Measurements from ENCODE around the gene AGO3. TPM values are rescaled to one million over a fixed set of nuclear protein-coding genes. Genes with fewer than 3 reads are reported as not detected.
A peak's percentile ranks its signal among the peaks of the same experiment; 100 is the strongest.

Gene AGO3
- total RNA-seq, 1 donor from 2014 or later = 27.0 TPM

- peaks cover 30% of the 10 kb centered on the region for H3K4me1 ChIP-seq (ENCODE audit: insufficient read depth, low read length)
- no peak overlapping the region for H2AFZ ChIP-seq (ENCODE audit: low read depth, low read length)
- no peaks in the 10 kb centered on the region for H3K9me3 Mint-ChIP-seq (ENCODE audit: unreplicated experiment)
- peaks cover 12% of the 10 kb centered on the region for H3K27me3 Mint-ChIP-seq (ENCODE audit: low read depth, unreplicated experiment)
- peaks cover 3% of the 10 kb centered on the region for H3K36me3 Mint-ChIP-seq (ENCODE audit: low read depth, unreplicated experiment)
- no peaks in the 10 kb centered on the region for H3K9me3 ChIP-seq (ENCODE audit: insufficient read depth, low read depth, low read length)
- peak overlapping the region; percentile 67 for H3K9ac ChIP-seq (ENCODE audit: low read length)
- no peaks in the 10 kb centered on the region for H3K36me3 ChIP-seq (ENCODE audit: insufficient read depth, low read length)
- peak overlapping the region; percentile 62 for H3K4me2 ChIP-seq (ENCODE audit: low read length)
- no peak overlapping the region for H3K4me3 Mint-ChIP-seq (ENCODE audit: unreplicated experiment)
- H3K27ac ChIP-seq (ENCODE audit: low read depth, low read length) = peak overlapping the region; percentile 61
- no peaks in the 10 kb centered on the region for H3K27me3 ChIP-seq (ENCODE audit: insufficient read depth, low read length)
- TF ChIP-seq EZH2 (IDR thresholded peaks at IDR 0.05; ENCODE audit: insufficient read depth, low read length) = no peak
- no peak for TF ChIP-seq CTCF (IDR thresholded peaks at IDR 0.05; ENCODE audit: insufficient read depth, low read depth, low read length)
- H3K4me1 Mint-ChIP-seq (ENCODE audit: low read depth, unreplicated experiment) = peaks cover 34% of the 10 kb centered on the region
- no peaks in the 10 kb centered on the region for H4K20me1 ChIP-seq (ENCODE audit: insufficient read depth, low read length)
- no peak for DNase-seq (ENCODE audit: low read depth)
- H3K4me3 ChIP-seq (ENCODE audit: insufficient read depth, low read depth, low read length) = no peak overlapping the region
- FAIRE-seq = no peak
- peak overlapping the region; percentile 55 for H3K27ac Mint-ChIP-seq (ENCODE audit: unreplicated experiment)
- H3K79me2 ChIP-seq (ENCODE audit: insufficient read depth, low read length) = no peaks in the 10 kb centered on the region
These were observed 185.0 kb downstream of the AGO3 start for GRCh38 chr1:36115931-36116330.

- no peak overlapping the region for H3K4me3 ChIP-seq (ENCODE audit: insufficient read depth, low read depth, low read length)
- no peak overlapping the region for H2AFZ ChIP-seq (ENCODE audit: low read depth, low read length)
- H3K27me3 Mint-ChIP-seq (ENCODE audit: low read depth, unreplicated experiment) = peaks cover 12% of the 10 kb centered on the region
- no peak overlapping the region for H3K4me3 Mint-ChIP-seq (ENCODE audit: unreplicated experiment)
- peak overlapping the region; percentile 55 for H3K27ac Mint-ChIP-seq (ENCODE audit: unreplicated experiment)
- TF ChIP-seq CTCF (IDR thresholded peaks at IDR 0.05; ENCODE audit: insufficient read depth, low read depth, low read length) = no peak
- no peak for TF ChIP-seq EZH2 (IDR thresholded peaks at IDR 0.05; ENCODE audit: insufficient read depth, low read length)
- H4K20me1 ChIP-seq (ENCODE audit: insufficient read depth, low read length) = no peaks in the 10 kb centered on the region
- H3K4me1 ChIP-seq (ENCODE audit: insufficient read depth, low read length) = peaks cover 30% of the 10 kb centered on the region
- no peak overlapping the region for H3K27ac ChIP-seq (ENCODE audit: low read depth, low read length)
- FAIRE-seq (no peak), DNase-seq (ENCODE audit: low read depth) (no peak)
- no peaks in the 10 kb centered on the region for H3K79me2 ChIP-seq (ENCODE audit: insufficient read depth, low read length)
- no peak overlapping the region for H3K9ac ChIP-seq (ENCODE audit: low read length)
- H3K9me3 ChIP-seq (ENCODE audit: insufficient read depth, low read depth, low read length) = no peaks in the 10 kb centered on the region
- no peaks in the 10 kb centered on the region for H3K9me3 Mint-ChIP-seq (ENCODE audit: unreplicated experiment)
- no peaks in the 10 kb centered on the region for H3K27me3 ChIP-seq (ENCODE audit: insufficient read depth, low read length)
- peaks cover 25% of the 10 kb centered on the region for H3K4me1 Mint-ChIP-seq (ENCODE audit: low read depth, unreplicated experiment)
- peaks cover 3% of the 10 kb centered on the region for H3K36me3 Mint-ChIP-seq (ENCODE audit: low read depth, unreplicated experiment)
- H3K4me2 ChIP-seq (ENCODE audit: low read length) = no peak overlapping the region
- no peaks in the 10 kb centered on the region for H3K36me3 ChIP-seq (ENCODE audit: insufficient read depth, low read length)
These were observed 186.0 kb downstream of the AGO3 start for GRCh38 chr1:36116901-36117300.

- TF ChIP-seq EZH2 (IDR thresholded peaks at IDR 0.05; ENCODE audit: insufficient read depth, low read length) (no peak), CTCF (IDR thresholded peaks at IDR 0.05; ENCODE audit: insufficient read depth, low read depth, low read length) (no peak)
- Histone ChIP-seq H3K27me3 (ENCODE audit: insufficient read depth, low read length) (peaks cover 3% of the 10 kb centered on the region), H4K20me1 (ENCODE audit: insufficient read depth, low read length) (no peaks in the 10 kb centered on the region), H3K4me2 (ENCODE audit: low read length) (no peak overlapping the region), H3K27ac (ENCODE audit: low read depth, low read length) (no peak overlapping the region), H3K79me2 (ENCODE audit: insufficient read depth, low read length) (no peaks in the 10 kb centered on the region), H2AFZ (ENCODE audit: low read depth, low read length) (no peak overlapping the region), H3K36me3 (ENCODE audit: insufficient read depth, low read length) (no peaks in the 10 kb centered on the region), H3K9me3 (ENCODE audit: insufficient read depth, low read depth, low read length) (no peaks in the 10 kb centered on the region), H3K4me3 (ENCODE audit: insufficient read depth, low read depth, low read length) (no peak overlapping the region), H3K4me1 (ENCODE audit: insufficient read depth, low read length) (peaks cover 30% of the 10 kb centered on the region), H3K9ac (ENCODE audit: low read length) (no peak overlapping the region)
- no peak for DNase-seq (ENCODE audit: low read depth)
- Mint-ChIP-seq H3K27ac (ENCODE audit: unreplicated experiment) (no peak overlapping the region), H3K4me1 (ENCODE audit: low read depth, unreplicated experiment) (peaks cover 33% of the 10 kb centered on the region), H3K27me3 (ENCODE audit: low read depth, unreplicated experiment) (peaks cover 19% of the 10 kb centered on the region), H3K36me3 (ENCODE audit: low read depth, unreplicated experiment) (no peaks in the 10 kb centered on the region), H3K4me3 (ENCODE audit: unreplicated experiment) (no peak overlapping the region), H3K9me3 (ENCODE audit: unreplicated experiment) (no peaks in the 10 kb centered on the region)
- no peak for FAIRE-seq
These were observed 187.7 kb downstream of the AGO3 start for GRCh38 chr1:36118447-36119204.

All from astrocyte (in vitro differentiated cells and primary cell).